Pons (tissue), 1 donor: ENCODE measurements around the gene GOLT1B.
"Not testable (repeated sequence)": the region's sequence is repeated elsewhere in the genome, so short reads cannot be mapped to it uniquely, and the experiment has no call there.

Source experiments
- DNase-seq: peaks from one replicate; pipeline ENCODE4 v3.0.0-alpha.2; 2016; ENCODE audit warnings: low spot score

Gene GOLT1B, protein sequence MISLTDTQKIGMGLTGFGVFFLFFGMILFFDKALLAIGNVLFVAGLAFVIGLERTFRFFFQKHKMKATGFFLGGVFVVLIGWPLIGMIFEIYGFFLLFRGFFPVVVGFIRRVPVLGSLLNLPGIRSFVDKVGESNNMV

DNA sequence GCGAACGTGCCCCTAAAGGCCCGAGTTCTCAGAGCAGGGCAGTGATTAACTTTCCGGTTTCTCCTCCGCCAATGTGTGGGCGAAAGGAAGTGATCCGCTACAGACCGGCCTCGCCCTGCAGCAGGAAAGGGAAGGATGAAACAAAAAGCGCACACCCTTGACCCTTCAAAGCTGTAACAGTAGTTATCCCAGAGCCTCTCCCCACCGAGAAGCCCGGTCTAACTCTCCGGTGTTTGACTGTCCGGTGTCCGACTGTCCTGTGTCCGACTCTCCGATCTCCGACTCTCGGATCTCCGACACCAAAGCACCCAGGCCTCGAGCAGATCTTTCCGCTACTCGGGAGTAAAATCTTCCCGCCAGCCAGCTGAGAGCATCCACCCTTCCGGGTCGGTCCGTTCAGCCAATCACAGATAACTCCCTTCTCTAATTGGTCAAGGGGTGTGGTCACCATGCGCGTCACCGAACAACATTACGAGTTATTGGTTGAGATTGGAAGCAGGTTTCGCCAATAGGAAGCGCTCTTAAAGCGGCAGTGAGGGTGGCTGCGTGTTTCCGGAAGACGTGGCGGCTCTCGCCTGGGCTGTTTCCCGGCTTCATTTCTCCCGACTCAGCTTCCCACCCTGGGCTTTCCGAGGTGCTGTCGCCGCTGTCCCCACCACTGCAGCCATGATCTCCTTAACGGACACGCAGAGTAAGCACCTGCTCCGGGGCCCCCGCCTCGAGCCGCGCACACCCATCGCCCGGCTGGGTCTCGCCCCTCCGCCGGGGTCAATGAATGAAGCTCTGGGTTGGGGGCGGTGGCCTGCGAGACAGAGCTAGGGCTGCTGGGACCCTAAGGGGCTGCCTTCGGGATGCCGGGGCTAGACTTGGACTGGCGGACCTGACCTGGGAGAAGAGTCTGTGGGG lies at the start of gene GOLT1B, which contains the start of gene RECQL:
Gene GOLT1B (plus strand): TSS at position 532 of the 906 bp plus-strand sequence. CDS start 135 bp downstream, at position 667.
Gene RECQL (minus strand): TSS at position 378 of the 906 bp plus-strand sequence. CDS start 2,065 bp downstream, outside the sequence.
- DNase-seq: peak; percentile 100

DNA sequence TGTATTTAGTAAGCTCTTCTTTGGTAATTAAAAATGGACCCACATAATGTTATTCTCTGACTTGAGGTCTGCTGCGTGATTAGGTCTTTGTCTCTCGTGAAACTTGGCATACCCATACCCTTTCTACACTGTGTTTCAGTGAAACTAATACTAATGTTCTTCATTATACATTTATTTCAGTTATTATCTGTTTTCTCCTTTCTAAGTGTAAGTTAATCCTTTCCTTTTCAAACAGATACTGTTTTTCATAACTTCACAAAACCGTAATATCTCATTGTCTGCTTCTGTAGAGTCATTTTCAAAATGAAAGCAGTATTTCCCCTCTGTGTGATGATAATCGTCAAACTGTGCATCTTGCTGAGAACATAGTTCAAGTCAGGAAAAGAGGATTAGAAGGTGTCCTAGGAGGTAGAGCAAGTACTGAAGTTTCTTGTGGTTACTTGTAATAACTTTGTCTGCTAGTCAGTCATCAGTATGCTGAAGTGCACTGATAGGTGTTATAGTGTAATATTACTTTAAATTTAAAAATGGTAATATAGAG lies 48.2 kb upstream of the GOLT1B start:
- DNase-seq: no peak

DNA sequence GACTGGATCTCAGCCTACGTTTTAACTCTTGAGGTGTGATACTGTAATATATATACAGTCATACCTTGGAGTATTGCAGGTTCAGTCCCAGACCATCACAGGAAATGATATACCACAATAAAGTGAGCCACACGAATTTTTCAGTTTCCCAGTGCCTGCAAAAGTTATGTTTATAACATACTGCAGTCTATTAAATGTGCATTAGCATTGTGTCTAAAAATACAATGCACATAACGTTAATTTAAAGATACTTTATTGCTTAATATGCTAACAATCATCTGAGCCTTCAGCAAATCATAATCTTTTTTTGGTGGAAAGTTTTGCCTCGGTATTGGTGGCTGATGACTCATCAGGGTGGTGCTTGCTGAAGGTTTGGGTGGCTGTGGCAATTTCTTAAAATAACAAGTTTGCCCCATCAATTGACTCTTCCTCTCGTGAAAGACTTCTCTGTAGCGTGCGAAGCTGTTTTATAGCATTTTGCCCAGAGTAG lies 45.3 kb upstream of the GOLT1B start:
- no peak for DNase-seq

DNA sequence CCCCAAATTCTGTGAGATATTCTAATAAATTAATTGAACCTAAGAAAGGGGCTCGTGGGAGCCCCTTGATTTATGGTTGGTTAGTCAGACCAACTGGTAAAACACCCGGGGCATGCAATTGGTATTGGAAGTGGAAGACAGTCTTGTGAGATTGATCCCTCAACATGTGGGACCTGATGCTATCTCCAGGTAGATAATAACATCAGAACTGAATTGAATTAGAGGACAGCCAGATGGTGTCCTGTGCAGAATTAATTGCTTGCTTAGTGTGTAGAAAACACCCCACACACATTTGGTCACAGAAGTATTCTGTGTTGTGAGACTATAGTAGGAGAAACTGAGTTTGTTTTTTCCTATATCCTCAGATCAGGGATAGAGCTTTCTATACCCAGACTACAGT lies 42.1 kb upstream of the GOLT1B start:
- DNase-seq: no peak

DNA sequence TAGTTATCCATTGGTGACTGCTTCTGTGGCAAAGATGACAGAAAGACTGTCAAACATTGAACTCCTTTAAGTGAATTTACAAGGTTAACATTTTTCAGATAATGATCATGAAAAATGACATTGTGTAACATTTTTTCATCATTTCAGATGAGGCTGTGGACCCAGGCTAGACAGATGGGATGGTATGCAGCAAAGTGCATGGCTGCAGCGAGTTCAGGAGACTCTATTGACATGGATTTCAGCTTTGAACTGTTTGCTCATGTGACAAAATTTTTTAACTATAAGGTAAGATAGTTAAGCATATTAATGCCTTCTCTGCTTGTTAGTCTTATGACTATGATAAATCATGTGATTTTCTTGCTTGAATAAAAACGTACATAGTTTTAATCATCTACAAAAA lies 34.3 kb upstream of the GOLT1B start:
- DNase-seq: not testable (repeated sequence)

DNA sequence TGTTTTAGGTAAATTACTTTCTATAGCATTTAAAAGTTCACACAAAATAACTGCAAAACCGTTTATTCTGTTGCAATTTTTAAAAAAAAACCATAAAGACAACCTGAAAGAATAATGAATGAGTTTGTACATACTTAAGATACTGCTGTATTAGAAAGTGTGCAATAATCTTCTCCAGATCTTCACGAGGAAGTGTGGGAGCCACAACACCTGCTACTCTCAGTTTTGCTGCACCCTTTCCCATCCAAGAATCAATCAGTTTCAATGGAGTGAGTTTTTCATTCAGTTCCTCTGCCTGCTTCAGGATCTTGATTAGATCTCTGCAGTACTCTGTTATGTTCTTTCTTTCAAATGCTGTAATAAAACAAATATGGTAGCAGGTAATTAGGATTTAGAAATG lies 30.3 kb upstream of the GOLT1B start:
- no peak for DNase-seq

DNA sequence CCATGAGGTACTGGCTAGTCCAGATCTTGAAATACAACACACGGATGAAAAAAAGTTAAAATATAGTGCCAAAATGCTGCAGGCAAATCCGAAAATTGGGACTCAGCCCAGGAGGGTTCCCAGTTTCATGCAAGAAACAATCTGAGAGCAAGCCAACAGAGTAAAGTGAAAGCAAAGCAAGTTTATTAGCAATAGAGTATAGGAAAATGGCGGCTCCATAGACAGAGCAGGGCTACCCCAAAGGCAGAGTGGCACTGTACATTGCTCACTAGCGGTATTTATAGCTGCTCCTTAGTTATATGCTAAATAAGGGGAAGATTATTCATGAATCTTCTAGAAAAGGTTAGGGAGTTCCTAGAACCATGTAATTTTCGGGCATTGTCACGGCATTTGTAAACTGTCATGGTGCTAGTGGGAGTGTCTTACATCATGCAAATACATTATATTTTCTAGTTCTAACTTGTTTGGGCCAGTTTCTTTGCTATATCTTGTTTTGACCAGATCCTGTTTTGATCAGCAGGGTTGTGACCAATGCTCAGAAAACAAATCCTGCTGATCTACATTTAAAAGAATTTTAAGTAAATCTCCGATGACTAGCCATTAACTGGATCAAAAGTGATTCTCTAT lies 29.3 kb upstream of the GOLT1B start:
- no peak for DNase-seq

DNA sequence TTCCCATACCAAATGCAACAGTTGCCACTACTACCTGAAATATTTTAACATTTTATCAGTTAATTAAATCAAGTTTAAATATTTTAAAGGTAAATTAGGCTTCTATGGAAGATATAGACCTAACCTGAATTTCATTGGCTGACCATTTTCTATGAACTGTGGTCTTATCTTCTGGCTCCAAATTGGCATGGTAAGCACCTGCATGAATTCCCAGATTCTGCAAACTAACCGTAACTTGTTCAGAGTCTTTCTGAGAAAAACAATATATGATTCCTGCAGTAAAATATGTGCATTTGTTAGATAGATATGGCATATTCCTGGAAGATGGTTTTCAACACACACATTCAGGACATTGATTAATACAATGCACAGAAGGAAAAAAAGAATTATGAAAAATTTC lies 26.0 kb upstream of the GOLT1B start:
- DNase-seq: no peak

DNA sequence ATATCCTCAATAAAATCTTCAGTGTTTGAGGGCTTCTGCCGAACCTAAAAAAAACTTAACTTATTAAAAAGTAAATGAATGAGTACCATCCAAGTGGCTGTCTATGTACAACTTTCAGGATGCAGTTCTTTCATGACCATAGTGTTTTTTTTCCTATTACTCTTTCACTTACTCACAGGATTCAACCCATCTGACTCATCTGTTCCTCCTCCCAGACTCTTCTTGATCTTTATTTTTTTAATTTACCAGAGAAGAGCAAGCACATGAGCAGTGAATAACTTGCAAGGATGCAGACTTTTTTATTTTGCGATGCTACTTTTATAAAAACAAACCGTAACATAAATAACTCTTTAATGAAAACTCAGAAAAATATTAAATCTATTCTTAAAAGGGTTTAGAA lies 24.6 kb upstream of the GOLT1B start:
- no peak for DNase-seq

DNA sequence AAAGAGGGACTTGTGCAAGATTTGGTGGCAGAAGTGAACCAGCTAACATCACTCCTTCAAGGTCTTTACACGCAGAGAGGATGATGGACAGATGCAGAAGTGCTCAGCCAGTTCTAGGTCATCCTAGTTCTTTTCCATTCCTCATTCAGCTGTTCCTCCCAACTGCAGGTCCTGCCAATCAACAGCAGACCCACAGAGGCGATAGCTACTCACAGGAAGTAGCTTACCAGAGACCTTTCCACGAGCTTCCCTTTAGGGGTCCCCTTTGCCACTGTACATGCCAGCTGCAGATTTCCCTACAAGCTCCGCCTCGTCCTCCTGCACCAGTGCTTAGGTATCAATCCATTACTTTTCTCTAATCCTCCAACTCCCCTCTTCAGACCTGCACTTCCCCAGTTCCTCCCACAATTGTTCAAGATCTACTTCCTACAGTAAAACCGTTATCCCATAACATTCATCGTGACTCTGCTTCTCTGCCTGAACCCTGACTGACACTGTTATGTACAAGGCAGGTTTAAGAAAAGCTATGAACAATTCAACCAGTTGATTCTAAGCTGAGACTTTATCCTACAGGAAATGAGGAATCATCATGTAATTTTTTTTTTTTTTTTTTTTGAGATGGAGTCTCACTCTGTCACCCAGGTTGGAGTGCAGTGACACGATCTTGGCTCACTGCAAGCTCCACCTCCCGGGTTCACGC lies 22.7 kb upstream of the GOLT1B start:
- DNase-seq: no peak

DNA sequence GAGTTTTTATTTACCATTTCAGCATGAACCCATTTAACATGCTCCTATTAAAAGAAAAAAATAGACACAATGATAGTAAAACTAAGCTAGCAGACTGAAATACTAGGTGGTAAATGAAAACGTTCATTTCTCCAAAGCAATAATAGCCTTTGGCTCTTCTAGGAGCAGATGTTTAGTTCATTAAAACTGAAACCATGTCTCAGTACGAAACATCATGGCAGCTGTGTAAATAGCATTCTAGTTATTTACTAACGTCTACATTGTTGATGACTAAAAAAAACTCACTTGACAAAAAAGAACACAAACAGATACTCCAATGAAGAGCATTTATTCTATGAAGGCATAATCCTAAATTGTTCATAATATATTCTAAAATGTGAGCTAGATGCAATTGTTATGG lies 18.1 kb upstream of the GOLT1B start:
- DNase-seq: no peak

DNA sequence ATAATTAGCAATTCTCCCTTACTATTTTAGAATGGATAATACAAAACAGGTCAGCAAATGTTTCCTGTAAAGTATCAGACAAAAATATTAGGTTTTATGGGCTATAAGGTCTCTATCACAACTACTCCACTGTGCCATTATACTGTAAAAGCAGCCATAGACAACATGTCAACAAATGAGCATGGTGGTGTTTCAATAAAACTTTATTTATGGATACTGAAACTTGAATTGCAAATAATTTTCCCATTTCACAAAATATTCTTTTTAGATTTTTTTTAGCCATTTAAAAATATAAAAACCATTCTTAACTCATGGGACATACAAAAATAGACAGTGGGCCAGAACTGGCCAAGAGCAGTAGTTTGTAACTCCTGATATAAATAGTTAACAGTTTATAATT lies 15.6 kb upstream of the GOLT1B start:
- DNase-seq: no peak

DNA sequence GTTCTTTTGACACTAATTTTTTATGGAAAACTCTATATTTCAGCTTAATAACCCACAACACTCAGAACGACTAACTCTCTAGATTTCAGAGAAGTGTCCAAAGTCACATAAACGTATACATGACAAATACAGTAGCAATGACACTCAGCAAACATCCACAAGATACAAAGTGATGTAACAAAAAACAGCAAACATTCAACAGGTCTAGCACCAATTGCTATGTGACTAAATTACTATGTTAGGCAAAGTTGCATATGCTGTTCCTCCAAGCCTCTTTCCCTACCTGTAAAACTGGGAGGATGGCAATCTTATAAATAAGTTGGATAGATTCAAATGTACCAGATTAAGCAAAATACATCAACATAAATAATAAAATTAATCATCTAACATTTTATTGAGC lies 1.8 kb upstream of the GOLT1B start:
- DNase-seq: no peak

DNA sequence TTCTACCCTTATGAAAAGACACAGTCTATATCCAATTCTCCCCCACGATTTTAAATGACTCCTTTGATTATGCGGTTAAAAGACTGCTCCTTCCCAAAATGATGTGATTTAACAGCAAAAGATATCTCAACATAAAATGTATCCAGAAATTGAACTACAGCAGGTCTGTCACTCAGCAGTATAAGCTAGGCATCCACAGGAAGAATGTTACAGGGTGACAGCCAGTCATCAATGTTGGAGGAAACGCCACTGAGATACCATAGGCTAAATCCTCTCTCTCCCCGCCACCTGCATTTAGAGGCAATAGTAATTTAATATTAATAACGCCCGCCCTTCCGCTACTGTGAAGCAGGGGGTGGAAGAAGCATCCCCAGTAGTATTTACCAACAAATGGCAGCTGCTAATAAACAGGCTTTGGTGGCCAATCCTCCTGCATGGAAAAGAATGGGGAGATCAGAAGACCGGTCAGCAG lies 767 bp upstream of the GOLT1B start:
- no peak for DNase-seq

DNA sequence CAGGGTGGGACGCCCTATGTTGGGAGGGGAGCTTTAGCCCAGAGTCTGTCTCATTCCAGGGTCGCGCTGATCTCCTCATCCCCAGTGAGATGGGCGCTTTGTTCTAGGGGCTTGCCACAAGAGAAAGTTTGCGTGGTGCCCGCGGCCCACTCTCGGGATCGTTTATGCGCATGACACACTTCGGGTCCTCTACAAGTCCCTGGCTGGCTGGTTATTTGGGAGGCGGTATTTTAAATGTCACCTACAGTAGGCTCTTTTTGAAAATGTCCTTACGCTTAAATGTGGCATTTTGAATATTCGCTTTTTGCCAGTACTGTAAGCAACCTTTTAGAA lies 541 bp downstream of the GOLT1B start:
- no peak for DNase-seq

DNA sequence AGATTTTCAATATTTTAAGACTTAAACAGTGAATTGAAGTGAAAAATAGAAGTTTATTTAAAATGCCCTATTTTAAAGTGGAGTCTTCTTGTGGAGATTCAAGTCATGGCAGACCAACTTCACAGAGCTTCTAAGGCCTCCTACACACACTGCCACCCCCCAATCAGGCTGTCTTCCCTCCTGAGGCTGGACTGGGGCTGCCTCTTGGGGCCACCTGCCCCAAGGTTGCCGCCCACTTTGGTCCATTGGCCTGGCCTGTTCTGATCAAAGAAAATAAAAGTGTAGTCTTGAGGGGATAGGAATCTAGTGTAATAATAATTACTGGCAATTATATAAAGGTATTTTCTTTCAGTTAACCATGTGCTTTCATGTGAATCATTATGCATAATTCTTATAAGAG lies 1.3 kb downstream of the GOLT1B start:
- no peak for DNase-seq

DNA sequence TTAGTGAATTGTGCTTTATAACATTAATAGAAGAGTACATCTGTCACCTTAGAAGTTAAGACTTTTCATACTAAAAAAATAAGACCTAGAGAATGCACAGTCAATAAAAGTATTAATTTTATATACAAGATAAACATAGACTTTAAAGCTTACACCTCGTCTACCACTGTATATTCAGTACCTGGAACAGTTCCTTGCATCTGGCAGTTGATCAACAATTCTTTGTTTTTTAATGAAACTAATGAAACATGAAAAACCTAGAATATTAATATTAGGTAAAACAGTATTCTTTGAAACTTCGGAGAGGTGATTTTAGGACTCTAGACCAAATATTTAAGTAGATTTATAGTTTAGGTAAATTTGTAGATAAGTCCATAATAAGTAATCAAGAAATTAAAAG lies 4.3 kb downstream of the GOLT1B start:
- no peak for DNase-seq

DNA sequence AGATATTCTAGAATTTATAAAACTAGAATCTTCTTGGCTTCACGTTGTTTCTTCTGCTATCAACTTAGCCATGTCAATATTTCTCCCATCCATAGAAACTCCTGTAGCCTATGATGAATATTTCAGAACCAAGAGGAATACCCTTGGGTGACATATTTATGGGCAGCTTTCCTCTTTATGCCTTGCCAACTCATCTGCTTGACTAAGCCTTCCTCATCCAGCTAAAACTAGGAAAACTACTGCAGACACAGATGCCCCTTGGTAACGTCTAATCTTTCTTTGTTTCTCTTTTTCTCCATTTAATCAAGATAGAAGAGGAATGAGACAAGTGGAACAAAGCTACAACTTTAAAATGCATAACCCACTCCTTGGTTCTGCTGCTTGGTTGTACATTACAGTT lies 6.3 kb downstream of the GOLT1B start:
- no peak for DNase-seq

DNA sequence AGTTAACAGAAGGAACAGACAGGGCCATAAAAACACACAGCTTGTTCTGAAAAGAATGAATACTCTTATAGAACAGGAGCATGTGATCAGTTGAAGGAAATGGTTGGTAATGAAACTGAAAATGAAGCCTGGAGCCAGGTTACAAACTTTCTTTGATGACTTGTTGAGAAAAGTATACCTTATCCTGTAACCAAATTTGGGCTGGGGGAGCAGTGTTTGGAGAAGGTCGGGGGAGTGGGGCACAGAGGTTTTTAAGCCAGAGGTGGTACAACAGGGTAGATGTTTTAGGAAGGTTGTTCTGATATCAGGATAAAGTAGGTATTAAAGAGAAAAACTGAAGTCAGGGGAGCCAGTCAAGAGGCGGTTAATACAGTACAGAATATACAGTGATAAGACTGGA lies 8.2 kb downstream of the GOLT1B start:
- no peak for DNase-seq

DNA sequence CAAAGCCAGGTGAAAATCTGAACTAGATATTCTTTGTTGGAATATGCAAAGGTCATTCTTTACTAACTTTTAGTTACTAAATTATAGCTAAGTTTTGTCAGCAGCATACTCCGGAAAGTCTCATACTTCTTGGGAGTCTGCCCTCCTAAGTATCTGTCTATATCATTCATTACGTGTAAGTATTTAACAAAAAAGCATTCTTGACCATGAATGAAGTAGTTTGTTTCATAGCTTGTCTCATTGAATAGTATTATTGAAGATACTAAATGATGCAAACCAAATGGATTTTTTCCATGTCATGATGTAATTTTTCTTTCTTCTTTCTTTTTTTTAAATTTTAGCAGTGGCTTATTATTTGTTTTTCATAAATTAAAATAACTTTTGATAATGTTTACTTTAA lies 14.7 kb downstream of the GOLT1B start:
- DNase-seq: no peak

DNA sequence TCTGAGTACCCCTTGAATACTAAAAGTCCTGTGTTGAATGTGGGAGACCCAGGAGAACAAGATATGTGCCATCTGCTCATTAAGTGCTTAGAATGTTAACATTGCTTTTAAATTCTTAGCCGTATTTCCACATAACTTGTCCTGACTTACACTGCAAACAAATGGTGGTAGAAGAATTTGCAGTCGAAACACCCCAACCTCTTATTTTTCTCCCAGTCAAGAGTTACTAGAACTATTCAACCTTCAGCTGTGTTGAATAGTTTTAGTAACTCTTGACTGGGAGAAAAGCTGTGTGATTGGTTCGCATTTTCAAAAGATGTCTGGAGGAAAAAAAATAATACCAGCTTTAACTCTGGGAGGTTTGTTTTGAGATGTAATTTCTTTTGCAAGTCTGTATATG lies 16.9 kb downstream of the GOLT1B start:
- no peak for DNase-seq

DNA sequence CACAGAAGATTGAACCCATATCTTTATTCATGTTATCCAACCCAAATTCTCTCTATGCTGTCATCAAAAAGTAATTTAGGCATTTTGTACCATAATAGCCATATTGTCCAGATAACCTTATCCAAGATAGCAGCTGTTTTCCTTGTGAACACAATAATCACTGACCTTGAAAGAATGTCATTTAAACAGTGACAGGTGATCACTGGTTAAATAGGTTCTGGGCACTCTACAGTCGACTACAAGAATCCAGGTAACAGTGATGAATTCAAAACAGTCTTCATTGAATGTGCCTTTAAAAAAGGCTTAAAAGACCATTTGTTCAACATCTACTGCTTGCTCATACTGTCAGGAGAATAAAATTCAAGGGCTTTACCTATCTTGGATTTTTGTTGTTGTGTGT lies 20.0 kb downstream of the GOLT1B start:
- no peak for DNase-seq
